NCI-H2029 (cell line): ENCODE data around the gene CDK15.
"Not testable (repeated sequence)": the region's sequence is repeated elsewhere in the genome, so short reads cannot be mapped to it uniquely, and the experiment has no call there.

Experiments
- DNase-seq: peaks from one replicate; lab custom pipeline; 2025; lab: John Stamatoyannopoulos, UW

CDK15 gene

GRCh38 chr2:201806442-201807170 is at the start of gene CDK15:
Gene CDK15 (plus strand): TSS chr2:201806537. CDS start chr2:201806665, 128 bp downstream.
- no peak for DNase-seq

- DNase-seq, result no peak
These were observed 48.1 kb upstream of the CDK15 start for GRCh38 chr2:201758234-201758633.

GRCh38 chr2:201758873-201759272 is 47.5 kb upstream of the CDK15 start:
- DNase-seq, result no peak

GRCh38 chr2:201759567-201759966 is 46.8 kb upstream of the CDK15 start:
- DNase-seq, result no peak

GRCh38 chr2:201761101-201761500 is 45.2 kb upstream of the CDK15 start:
- no peak for DNase-seq

- DNase-seq, result not testable (repeated sequence)
These were observed 41.9 kb upstream of the CDK15 start for GRCh38 chr2:201764469-201764868.

- DNase-seq, result no peak
These were observed 40.5 kb upstream of the CDK15 start for GRCh38 chr2:201765799-201766198.

GRCh38 chr2:201768918-201769317 is 37.4 kb upstream of the CDK15 start:
- DNase-seq, result no peak

GRCh38 chr2:201769666-201770373 is 36.5 kb upstream of the CDK15 start:
- DNase-seq, result no peak

- no peak for DNase-seq
These were observed 32.3 kb upstream of the CDK15 start for GRCh38 chr2:201773990-201774389.

GRCh38 chr2:201774546-201774945 is 31.8 kb upstream of the CDK15 start:
- no peak for DNase-seq

GRCh38 chr2:201775326-201775725 is 31.0 kb upstream of the CDK15 start:
- no peak for DNase-seq

- DNase-seq, result no peak
These were observed 29.3 kb upstream of the CDK15 start for GRCh38 chr2:201777043-201777442.

GRCh38 chr2:201777869-201778268 is 28.5 kb upstream of the CDK15 start:
- DNase-seq, result no peak

- DNase-seq, result peak; percentile 2
These were observed 26.2 kb upstream of the CDK15 start for GRCh38 chr2:201779901-201780673.

GRCh38 chr2:201780674-201781493 is 25.5 kb upstream of the CDK15 start, which contains the start of gene ALS2:
Gene ALS2 (minus strand): TSS chr2:201780933. CDS start chr2:201768885, 12,048 bp downstream.
- DNase-seq, result peak; percentile 95

- no peak for DNase-seq
These were observed 24.7 kb upstream of the CDK15 start for GRCh38 chr2:201781557-201782051.

- no peak for DNase-seq
These were observed 21.8 kb upstream of the CDK15 start for GRCh38 chr2:201784563-201784962.

- no peak for DNase-seq
These were observed 21.2 kb upstream of the CDK15 start for GRCh38 chr2:201785135-201785534.

- no peak for DNase-seq
These were observed 19.9 kb upstream of the CDK15 start for GRCh38 chr2:201786471-201786870.

- DNase-seq, result no peak
These were observed 18.0 kb upstream of the CDK15 start for GRCh38 chr2:201788371-201788770.

GRCh38 chr2:201789395-201789794 is 16.9 kb upstream of the CDK15 start:
- no peak for DNase-seq
